Left lung (tissue), 10 donors: Measurements from ENCODE around the gene CHKB. TPM values are rescaled to one million over a fixed set of nuclear protein-coding genes. Genes with fewer than 3 reads are reported as not detected.
"Not testable (repeated sequence)": the region's sequence is repeated elsewhere in the genome, so short reads cannot be mapped to it uniquely, and the experiment has no call there.

Experiments used
- ATAC-seq: fragments of 200-7000 bp; cut with Tn5 transposase; one replicate; pipeline ENCODE4 v1.9.1; 2020; ENCODE audit warnings: moderate library complexity
- DNase-seq, 4 donors: peaks; one replicate each; pipeline ENCODE4 v3.0.0-alpha.2; 2013 to 2020
- H3K27ac ChIP-seq, 2 donors: fragments of 200-600 bp; sonication (generic) in 1 of 2; one replicate each; pipeline versions ENCODE4 v1.5.0 to v1.8.0; 2020 to 2021
- H3K27me3 ChIP-seq, 2 donors: fragments of 200-600 bp; sonication (generic) in 1 of 2; one replicate each; pipeline versions ENCODE4 v1.5.0 to v1.8.0; 2020 to 2021
- H3K36me3 ChIP-seq, 2 donors: fragments of 200-600 bp; sonication (generic) in 1 of 2; one replicate each; pipeline versions ENCODE4 v1.5.0 to v1.8.0; 2020 to 2021
- H3K4me1 ChIP-seq, 2 donors: fragments of 200-600 bp; one replicate each; pipeline ENCODE4 v1.8.0; 2021
- H3K4me3 ChIP-seq, 2 donors: fragments of 200-600 bp; sonication (generic) in 1 of 2; one replicate each; pipeline versions ENCODE4 v1.5.0 to v1.8.0; 2020 to 2021; ENCODE audit warnings: mild to moderate bottlenecking in 1 of 2
- H3K9me3 ChIP-seq, 2 donors: fragments of 200-600 bp; sonication (generic) in 1 of 2; one replicate each; pipeline versions ENCODE4 v1.5.0 to v1.8.0; 2020 to 2021
- intact Hi-C, 2 donors: fragments of 100-400 bp; cut with DNase I; formaldehyde crosslinking; loops; one replicate each; pipeline versions ENCODE4 v1.11.2 to v1.14.2; 2022
- polyA plus RNA-seq, 6 donors: library from polyadenylated mRNA; unstranded; fragments of 120-200 nt; gene quantifications; one replicate each; pipeline ENCODE4 v1.2.1, GENCODE V29; 2013; ENCODE audit not compliant: insufficient read length in 6 of 6
- total RNA-seq, 2 donors: library from RNA; stranded (reverse); fragmentation: NEBNext Ultra II Directional; extraction: Animal tissue kit (Norgen Biotek cat#: 25700); gene quantifications; one replicate each; pipeline ENCODE4 v1.2.1, GENCODE V29; 2021
- TF ChIP-seq, protein P1 (sequence below), 2 donors: fragments of 200-600 bp; sonication (generic) in 1 of 2; IDR thresholded peaks; one replicate each; pipeline versions ENCODE4 v1.5.0 to v1.8.0; 2021; ENCODE audit warnings: antibody characterized with exemption in 2 of 2
- donor health status: DM: no; HTN: yes; CAD: no.
- donor health status: DM: no; HTN: no; CAD: no.

Gene CHKB
- total and polyA plus RNA-seq, 8 donors: 67.4 to 94.0 (median 83.8) TPM

DNA sequence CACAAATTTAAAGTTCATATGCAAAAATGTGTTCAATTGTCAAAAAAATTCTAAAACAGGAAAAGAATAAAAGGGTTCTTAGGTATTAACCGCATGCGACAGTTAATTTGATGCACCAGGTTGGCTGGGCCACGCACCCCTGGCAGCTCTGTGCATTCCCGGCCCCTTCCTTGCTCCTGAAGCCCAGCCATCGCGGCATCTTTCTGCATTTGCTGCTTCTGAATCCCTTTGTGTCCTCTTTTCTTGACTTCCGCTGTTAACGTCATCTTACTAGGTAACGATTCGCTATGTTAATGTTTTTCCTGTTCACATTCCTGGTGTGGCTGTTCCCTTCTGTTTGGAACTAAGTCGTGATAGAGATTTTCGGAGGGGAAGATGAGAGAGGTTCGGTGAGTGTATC, 44.9 kb downstream of the CHKB start:
- DNase-seq: no peak
- no peaks in the 10 kb centered on the region for H3K36me3 ChIP-seq
- H3K9me3 ChIP-seq: no peaks in the 10 kb centered on the region
- H3K27me3 ChIP-seq: no peaks in the 10 kb centered on the region
- H3K4me1 ChIP-seq: peaks cover 29 to 95% of the 10 kb centered on the region in 2 donors
- TF ChIP-seq, protein P1, sequence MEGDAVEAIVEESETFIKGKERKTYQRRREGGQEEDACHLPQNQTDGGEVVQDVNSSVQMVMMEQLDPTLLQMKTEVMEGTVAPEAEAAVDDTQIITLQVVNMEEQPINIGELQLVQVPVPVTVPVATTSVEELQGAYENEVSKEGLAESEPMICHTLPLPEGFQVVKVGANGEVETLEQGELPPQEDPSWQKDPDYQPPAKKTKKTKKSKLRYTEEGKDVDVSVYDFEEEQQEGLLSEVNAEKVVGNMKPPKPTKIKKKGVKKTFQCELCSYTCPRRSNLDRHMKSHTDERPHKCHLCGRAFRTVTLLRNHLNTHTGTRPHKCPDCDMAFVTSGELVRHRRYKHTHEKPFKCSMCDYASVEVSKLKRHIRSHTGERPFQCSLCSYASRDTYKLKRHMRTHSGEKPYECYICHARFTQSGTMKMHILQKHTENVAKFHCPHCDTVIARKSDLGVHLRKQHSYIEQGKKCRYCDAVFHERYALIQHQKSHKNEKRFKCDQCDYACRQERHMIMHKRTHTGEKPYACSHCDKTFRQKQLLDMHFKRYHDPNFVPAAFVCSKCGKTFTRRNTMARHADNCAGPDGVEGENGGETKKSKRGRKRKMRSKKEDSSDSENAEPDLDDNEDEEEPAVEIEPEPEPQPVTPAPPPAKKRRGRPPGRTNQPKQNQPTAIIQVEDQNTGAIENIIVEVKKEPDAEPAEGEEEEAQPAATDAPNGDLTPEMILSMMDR (IDR thresholded peaks at IDR 0.05): no peak
- intact Hi-C loops: no loop called here
- no peak overlapping the region for H3K4me3 ChIP-seq
- H3K27ac ChIP-seq: peak overlapping the region; percentile 98 to 100
- no peak for ATAC-seq

DNA sequence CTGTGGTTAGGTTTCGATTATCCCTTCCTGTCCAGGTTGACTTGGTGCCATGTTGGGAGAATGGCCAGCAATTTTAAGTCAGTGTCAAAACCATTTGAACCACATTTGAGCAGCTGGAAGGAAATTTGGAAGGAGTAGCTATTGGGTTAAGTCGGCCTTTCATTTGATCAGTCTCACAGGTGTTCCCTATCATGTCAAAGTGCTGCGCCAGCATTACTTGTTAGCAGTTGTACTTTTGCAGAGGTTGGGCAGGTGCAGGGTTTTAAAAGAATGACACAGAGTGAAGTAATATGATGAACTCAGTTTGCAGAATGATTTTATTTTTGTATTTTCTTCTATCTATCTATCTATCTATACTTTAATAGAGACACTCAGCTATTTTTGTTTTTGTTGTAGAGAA, 46.4 kb downstream of the CHKB start:
- H3K4me1 ChIP-seq: peaks cover 26 to 92% of the 10 kb centered on the region in 2 donors
- H3K4me3 ChIP-seq: no peak overlapping the region
- H3K9me3 ChIP-seq: no peaks in the 10 kb centered on the region
- peak overlapping the region in 1 of 2 donors; percentile 100 for H3K27ac ChIP-seq
- DNase-seq (no peak), ATAC-seq (no peak)
- no peaks in the 10 kb centered on the region for H3K36me3 ChIP-seq
- TF ChIP-seq, protein P1 (IDR thresholded peaks at IDR 0.05): no peak
- intact Hi-C loops: no loop called here
- no peaks in the 10 kb centered on the region for H3K27me3 ChIP-seq

DNA sequence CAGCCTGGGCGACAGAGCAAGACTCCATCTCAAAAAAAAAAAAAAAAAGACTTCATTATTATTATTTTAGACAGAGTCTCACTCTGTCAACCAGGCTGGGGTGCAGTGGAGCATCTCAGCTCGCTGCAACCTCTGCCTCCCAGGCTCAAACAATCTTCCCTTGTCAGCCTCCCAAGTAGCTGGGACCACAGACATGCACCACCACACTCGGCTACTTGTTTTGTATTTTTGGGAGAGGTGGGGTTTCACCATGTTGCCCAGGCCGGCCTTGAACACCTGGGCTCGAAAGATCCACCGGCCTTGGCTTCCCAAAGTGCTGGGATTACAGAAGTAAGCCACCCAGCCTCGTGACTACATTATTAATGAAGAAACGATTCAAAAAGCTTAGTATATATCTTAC, 47.5 kb downstream of the CHKB start:
- intact Hi-C loops: no loop called here

DNA sequence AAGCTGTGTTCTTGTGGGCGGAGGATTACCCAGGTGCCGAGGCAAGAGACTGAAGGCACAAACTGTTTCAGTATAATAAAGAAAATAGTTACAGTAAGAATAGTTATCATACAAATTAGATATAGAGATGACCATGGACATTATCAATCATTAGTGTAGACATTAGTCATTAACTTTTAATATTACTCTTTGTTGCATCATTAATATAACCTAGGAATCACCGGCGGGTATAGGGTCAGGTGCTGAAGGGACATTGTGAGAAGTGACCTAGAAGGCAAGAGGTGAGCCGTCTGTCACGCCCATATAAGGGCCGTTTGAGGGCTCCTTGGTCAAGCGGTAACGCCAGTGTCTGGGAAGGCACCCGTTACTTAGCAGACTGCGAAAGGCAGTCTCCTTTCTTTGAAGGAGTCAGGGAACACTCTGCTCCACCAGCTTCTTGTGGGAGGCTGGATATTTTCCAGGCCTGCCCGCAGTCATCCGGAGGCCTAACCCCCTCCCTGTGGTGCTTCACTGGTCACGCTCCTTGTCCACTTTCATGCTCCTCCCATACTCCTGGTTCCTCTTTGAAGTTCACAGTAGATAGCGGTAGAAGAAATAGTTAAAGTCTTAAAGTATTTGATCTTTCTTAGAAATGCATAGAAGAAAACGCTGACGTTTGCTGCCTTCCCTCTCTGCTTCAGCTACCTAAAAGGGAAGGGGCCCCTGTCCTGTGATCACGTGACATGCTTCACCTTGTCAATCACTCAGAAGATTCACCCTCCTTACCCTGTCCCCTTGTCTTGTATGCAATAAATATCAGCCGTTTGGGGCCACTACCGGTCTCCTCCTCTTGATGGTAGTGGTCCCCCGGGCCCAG, 48.6 kb downstream of the CHKB start:
- DNase-seq: peak in 1 of 4 donors; percentile 90

More for the DNA sequence above, 47.5 kb downstream of the CHKB start:
- ATAC-seq (no peak), DNase-seq (no peak)
- H3K9me3 ChIP-seq: no peaks in the 10 kb centered on the region
- no peaks in the 10 kb centered on the region for H3K27me3 ChIP-seq
- TF ChIP-seq, protein P1 (IDR thresholded peaks at IDR 0.05): no peak
- peak overlapping the region; percentile 99 for H3K27ac ChIP-seq
- no peak overlapping the region for H3K4me3 ChIP-seq
- peaks cover 16 to 81% of the 10 kb centered on the region in 2 donors for H3K4me1 ChIP-seq
- H3K36me3 ChIP-seq: no peaks in the 10 kb centered on the region

DNA sequence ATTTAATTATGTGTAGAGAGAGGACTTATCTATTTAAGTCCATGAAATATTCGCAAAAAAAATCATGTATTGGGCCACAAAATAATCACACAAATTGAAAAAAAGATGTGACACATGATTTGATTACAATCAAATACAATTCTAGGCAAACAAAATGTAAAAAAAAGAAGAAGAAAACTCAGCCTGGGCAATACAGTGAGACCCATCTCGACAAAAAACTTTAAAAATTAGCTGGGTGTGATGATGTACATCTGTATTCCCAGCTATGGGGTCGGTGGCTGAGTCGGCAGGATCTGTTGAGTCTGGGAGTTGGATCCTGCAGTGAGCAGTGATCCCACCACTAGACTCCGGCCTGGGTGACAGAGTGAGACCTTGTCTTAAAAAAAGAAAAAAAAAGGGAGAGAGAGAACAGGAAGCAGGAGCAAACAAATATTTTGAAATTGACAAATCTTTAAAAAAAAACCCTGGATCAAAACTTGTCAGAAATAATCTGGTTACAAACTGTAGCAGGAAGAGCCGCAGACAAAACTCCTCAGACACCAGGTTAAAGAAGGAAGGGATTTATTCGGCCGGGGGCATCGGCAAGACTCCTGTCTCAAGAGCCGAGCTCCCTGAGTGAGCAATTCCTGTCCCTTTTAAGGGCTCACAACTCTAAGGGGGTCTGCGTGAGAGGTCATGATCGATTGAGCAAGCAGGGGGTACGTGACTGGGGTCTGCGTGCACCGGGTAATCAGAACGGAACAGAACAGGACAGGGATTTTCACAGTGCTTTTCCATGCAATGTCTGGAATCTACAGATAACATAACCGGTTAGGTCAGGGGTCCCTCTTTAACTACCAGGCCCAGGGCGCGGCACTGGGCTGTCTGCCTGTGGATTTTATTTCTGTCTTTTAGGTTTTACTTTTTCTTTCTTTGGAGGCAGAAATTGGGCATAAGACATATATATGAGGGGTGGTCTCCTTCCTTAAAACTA, 49.5 kb downstream of the CHKB start:
- peaks cover 0 to 13% of the 10 kb centered on the region in 2 donors for H3K36me3 ChIP-seq
- no peak for ATAC-seq
- peaks cover 0 to 75% of the 10 kb centered on the region in 2 donors for H3K4me1 ChIP-seq
- DNase-seq: peak in 2 of 4 donors; percentile 37 to 55
- peak overlapping the region; percentile 99 for H3K27ac ChIP-seq
- no peaks in the 10 kb centered on the region for H3K9me3 ChIP-seq
- intact Hi-C loops: no loop called here
- TF ChIP-seq, protein P1 (IDR thresholded peaks at IDR 0.05): no peak
- no peaks in the 10 kb centered on the region for H3K27me3 ChIP-seq
- H3K4me3 ChIP-seq: peak overlapping the region in 1 of 2 donors; percentile 85

More for the DNA sequence above, 48.6 kb downstream of the CHKB start:
- ATAC-seq, H3K9me3 ChIP-seq, H3K27me3 ChIP-seq, intact Hi-C loops, H3K36me3 ChIP-seq: not testable (repeated sequence)
- H3K27ac ChIP-seq: peak overlapping the region; percentile 99
- H3K4me3 ChIP-seq: peak overlapping the region in 1 of 2 donors; percentile 1
- peaks cover 9 to 75% of the 10 kb centered on the region in 2 donors for H3K4me1 ChIP-seq
